GM12874 (cell line): ENCODE data around the gene ZNF534.
A peak's percentile ranks its signal among the peaks of the same experiment; 100 is the strongest.

Experiments
- TF ChIP-seq, protein P1 (sequence below): IDR thresholded peaks from 2 replicates; pipeline ENCODE4 v1.5.1; 2011; ENCODE audit warnings: low read depth, mild to moderate bottlenecking, control low read depth, low read length, moderate library complexity; ENCODE audit not compliant: insufficient read depth

Gene ZNF534

DNA sequence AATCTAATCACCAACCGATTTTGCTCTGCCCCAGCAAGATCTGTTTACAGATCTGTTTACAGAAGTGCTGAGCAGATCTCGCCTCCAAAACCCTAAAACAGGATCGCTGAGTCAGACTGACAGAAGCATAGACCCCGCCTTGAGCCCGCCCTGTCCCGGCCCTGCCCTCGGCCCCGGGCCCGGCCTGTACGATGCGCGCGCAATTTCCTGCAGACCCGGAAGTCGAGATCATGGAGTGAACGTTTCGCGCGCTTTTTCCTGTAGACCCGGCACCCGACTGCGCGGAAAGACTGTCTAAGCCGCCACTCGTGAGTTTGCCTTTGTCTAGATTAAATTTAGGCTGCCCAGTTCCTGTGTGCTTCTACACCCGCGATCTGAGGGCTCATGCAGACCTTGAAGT is at the start of gene ZNF534:
ZNF534 (plus strand) TSS at position 212 of the 400 bp plus-strand sequence. CDS start 2,327 bp downstream, outside the sequence.
- TF ChIP-seq, protein P1, sequence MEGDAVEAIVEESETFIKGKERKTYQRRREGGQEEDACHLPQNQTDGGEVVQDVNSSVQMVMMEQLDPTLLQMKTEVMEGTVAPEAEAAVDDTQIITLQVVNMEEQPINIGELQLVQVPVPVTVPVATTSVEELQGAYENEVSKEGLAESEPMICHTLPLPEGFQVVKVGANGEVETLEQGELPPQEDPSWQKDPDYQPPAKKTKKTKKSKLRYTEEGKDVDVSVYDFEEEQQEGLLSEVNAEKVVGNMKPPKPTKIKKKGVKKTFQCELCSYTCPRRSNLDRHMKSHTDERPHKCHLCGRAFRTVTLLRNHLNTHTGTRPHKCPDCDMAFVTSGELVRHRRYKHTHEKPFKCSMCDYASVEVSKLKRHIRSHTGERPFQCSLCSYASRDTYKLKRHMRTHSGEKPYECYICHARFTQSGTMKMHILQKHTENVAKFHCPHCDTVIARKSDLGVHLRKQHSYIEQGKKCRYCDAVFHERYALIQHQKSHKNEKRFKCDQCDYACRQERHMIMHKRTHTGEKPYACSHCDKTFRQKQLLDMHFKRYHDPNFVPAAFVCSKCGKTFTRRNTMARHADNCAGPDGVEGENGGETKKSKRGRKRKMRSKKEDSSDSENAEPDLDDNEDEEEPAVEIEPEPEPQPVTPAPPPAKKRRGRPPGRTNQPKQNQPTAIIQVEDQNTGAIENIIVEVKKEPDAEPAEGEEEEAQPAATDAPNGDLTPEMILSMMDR, result no peak

DNA sequence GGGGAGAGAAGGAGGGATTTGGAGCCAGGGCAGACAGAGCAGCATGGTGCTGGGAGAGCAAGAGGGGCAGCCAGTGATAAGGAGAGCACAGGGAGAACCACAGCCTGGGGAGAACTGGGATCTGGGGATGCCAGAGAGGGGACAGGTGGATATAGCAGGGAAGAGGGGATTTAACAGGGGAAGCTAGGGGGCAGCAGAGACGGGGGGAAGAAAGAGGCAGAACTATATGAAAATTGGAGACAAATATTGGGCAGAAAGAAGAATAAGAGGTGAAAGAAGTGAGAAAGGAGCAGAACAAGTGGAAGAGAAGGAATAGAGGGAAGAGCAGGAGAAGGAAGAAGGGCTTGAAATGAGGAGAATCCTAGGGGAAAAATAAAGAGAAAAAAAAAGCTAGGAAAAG is 37.8 kb upstream of the ZNF534 start:
- TF ChIP-seq, protein P1, result no peak

DNA sequence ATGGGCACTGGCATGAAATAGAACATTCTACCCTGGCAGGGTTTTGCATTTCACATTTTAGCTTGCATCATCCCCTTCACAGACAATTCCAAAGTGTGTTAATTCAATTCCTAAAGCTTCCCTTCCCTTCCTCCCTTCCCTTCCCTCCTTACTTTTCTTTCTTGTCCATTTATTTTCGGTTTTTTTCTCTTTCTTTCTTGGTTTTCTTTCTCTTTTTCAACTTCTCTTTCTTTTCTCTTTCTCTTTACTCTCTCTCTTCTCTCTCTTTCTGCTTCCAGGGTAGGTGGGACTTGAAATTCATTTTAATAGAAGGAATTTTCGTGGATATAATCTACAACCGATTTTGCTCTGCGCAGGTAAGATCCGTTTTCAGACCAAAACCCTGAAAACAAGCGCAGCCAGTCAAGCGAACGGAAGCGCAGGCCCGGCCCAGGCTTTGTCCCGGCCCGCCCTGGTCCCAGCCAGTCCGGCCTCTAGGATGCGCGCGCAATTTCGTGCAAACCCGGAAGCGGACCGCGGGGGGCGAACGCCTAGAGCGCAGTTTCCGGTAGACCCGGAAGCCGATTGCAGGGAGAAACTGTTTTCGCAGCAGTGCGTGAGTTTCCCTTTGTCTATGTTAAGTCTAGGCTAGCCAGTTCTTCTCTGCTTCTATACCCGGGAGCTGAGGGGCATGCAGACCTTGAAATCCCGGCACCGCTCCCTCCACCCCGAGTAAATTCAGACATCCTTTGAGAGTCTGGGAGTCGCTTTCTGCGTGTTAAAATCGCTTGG is 31.5 kb upstream of the ZNF534 start, which contains the start of gene ZNF528:
ZNF528 (plus strand) TSS at position 540 of the 771 bp plus-strand sequence. CDS start 4,165 bp downstream, outside the sequence.
- TF ChIP-seq, protein P1, result no peak

DNA sequence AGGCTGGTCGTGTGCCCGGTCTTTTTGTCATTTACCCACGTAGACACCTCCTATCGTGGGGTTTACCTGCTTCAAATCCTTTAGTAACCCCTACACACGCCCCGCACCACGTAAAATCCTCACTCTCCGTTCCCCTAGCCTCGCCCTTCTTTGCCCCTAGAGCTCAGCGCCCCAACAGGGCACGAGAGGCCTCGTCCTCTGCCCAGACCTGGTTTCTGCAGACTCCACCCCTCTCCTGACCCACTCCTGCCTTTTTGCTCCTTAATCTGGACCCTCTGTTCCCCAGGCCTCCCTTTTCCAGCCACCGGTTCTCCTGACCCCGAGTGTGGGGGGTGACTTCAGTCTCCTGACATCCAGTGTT is 30.9 kb upstream of the ZNF534 start:
- TF ChIP-seq, protein P1, result 0 out of 2 replicates have a peak, but pooled peaks have one; percentile 2

DNA sequence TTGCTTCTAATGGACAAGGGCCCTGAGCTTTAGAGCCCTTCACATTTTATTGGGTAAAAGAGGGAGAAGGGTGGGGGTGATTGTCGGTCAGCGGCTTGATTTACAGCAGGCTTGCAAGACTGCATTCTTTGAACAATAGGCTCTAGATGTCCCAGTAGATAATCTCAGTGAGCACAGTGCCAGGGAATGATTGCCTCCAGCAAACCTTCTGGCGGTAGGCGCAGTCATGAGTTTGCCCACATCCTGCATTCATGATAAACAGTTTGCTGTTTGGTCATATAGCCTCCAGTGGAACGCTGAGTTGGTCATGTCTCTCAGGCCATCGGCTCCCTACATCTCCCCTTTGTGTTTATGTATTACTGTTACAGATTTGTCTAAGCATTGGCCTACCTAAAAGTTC is 18.7 kb upstream of the ZNF534 start:
- TF ChIP-seq, protein P1, result no peak

DNA sequence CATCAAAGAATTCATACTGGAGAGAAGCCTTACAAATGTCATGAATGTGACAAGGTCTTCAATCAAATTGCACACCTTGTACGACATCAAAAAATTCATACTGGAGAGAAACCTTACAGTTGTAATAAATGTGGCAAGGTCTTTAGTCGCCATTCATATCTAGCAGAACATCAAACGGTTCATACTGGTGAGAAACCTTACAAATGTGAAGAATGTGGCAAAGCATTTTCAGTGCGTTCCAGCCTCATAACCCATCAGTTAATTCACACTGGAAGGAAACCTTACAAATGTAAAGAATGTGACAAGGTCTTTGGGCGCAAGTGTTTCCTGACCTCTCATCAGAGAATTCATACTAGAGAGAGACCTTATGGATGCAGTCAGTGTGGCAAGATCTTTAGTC is 13.2 kb upstream of the ZNF534 start:
- TF ChIP-seq, protein P1, result no peak

DNA sequence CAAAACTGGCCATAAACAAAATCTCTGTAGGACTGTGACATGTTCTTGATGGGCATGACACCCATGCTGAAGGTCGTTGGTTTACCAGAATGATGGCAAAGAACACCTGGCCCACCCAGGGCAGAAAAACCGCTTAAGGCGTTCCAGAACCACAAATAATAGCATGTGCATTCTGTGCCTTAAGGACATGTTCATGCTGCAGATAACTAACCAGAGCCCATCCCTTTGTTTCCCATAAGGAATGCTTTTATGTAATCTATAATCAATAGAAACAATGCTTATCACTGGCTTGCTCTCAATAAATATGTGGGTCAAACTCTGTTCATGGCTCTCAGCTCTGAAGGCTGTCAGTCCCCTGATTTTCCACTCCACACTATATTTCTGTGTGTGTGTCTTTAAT is 13.2 kb downstream of the ZNF534 start:
- TF ChIP-seq, protein P1, result no peak
